Nephron progenitor cell (in vitro differentiated cells): ENCODE measurements around the gene ETHE1.

ENCODE experiments used
- DNase-seq: peaks from one replicate; pipeline ENCODE4 v3.0.0; 2021
- H3K27ac Mint-ChIP-seq: 2 replicates; pipeline ENCODE4 v1.8.0; 2021; ENCODE audit warnings: mild to moderate bottlenecking, moderate library complexity, mixed read lengths
- H3K27me3 Mint-ChIP-seq: 2 replicates; pipeline ENCODE4 v1.8.0; 2021; ENCODE audit warnings: mild to moderate bottlenecking, low read depth, mixed read lengths; ENCODE audit not compliant: poor library complexity
- H3K36me3 Mint-ChIP-seq: 2 replicates; pipeline ENCODE4 v1.8.0; 2021; ENCODE audit warnings: low read depth, mixed read lengths
- H3K4me1 Mint-ChIP-seq: 2 replicates; pipeline ENCODE4 v1.8.0; 2021; ENCODE audit warnings: mixed read lengths
- H3K4me3 Mint-ChIP-seq: 2 replicates; pipeline ENCODE4 v1.8.0; 2021; ENCODE audit warnings: mild to moderate bottlenecking, moderate library complexity, mixed read lengths
- H3K9me3 Mint-ChIP-seq: 2 replicates; pipeline ENCODE4 v1.8.0; 2021; ENCODE audit warnings: mild to moderate bottlenecking, moderate library complexity, mixed read lengths
- TF ChIP-seq, protein P1 (sequence below): fragments of 200-600 bp; sonication (generic); IDR thresholded peaks from 2 replicates; pipeline ENCODE4 v1.5.0; 2021; ENCODE audit warnings: antibody characterized with exemption

ETHE1 gene

GRCh38 chr19:43538922-43539321 is 11.9 kb upstream of the ETHE1 start:
- DNase-seq, result no peak
- Mint-ChIP-seq H3K4me1 (peaks cover 18% of the 10 kb centered on the region), H3K4me3 (no peak overlapping the region), H3K36me3 (peaks cover 75% of the 10 kb centered on the region), H3K27me3 (peaks cover 2% of the 10 kb centered on the region), H3K9me3 (peaks cover 27% of the 10 kb centered on the region), H3K27ac (no peak overlapping the region)
- TF ChIP-seq, protein P1, sequence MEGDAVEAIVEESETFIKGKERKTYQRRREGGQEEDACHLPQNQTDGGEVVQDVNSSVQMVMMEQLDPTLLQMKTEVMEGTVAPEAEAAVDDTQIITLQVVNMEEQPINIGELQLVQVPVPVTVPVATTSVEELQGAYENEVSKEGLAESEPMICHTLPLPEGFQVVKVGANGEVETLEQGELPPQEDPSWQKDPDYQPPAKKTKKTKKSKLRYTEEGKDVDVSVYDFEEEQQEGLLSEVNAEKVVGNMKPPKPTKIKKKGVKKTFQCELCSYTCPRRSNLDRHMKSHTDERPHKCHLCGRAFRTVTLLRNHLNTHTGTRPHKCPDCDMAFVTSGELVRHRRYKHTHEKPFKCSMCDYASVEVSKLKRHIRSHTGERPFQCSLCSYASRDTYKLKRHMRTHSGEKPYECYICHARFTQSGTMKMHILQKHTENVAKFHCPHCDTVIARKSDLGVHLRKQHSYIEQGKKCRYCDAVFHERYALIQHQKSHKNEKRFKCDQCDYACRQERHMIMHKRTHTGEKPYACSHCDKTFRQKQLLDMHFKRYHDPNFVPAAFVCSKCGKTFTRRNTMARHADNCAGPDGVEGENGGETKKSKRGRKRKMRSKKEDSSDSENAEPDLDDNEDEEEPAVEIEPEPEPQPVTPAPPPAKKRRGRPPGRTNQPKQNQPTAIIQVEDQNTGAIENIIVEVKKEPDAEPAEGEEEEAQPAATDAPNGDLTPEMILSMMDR, result no peak

GRCh38 chr19:43534816-43535761 is 8.1 kb upstream of the ETHE1 start:
- DNase-seq, result peak; percentile 73
- Mint-ChIP-seq H3K36me3 (peaks cover 43% of the 10 kb centered on the region), H3K4me3 (peak overlapping the region; percentile 43), H3K9me3 (peaks cover 19% of the 10 kb centered on the region), H3K27ac (no peak overlapping the region), H3K27me3 (peaks cover 2% of the 10 kb centered on the region), H3K4me1 (peaks cover 33% of the 10 kb centered on the region)
- TF ChIP-seq, protein P1, result peak; percentile 46

- H3K27ac Mint-ChIP-seq, result no peak overlapping the region
- DNase-seq, result no peak
- H3K27me3 Mint-ChIP-seq, result peaks cover 2% of the 10 kb centered on the region
- peaks cover 36% of the 10 kb centered on the region for H3K36me3 Mint-ChIP-seq
- H3K9me3 Mint-ChIP-seq, result peaks cover 12% of the 10 kb centered on the region
- H3K4me3 Mint-ChIP-seq, result peak overlapping the region; percentile 86
- TF ChIP-seq, protein P1, result no peak
- H3K4me1 Mint-ChIP-seq, result peaks cover 33% of the 10 kb centered on the region
Measured at GRCh38 chr19:43534305-43534815, 7.4 kb upstream of the ETHE1 start.

DNA sequence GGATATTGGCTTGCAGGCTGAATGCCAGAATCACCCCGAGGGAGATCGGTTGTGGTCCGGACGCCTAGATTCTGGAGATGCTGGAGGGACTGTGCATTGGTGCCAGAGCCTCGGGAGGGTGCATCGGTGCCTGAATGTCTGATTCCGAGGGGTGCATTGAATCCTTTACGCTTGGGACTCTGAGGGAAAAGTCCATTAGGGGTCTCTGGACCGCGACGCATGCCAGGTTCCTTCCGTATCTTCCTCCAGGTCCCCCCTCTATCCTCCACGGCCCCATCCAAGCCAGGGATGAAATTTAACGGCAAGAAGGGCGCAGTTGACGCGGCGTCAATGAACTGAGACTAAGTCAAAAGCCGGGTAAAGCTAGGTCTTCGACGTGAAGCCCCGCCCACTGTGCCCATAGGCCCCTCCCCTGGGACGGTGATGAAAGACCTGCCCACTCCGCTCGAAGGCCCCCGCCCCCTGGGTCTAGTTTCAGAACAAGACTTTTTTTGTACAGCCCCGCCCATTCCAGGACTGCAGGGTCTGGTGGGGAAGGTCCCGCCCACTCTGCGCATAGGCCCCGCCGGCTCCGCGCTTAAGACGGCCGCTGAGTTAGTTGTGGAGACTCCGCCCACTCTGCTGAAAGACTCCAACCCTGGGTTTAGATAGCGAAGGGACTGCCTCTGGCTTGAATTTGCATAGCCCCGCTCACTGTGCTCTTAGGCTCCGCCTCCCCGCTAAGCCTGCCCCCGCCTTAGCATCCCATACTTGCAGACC is 6.7 kb upstream of the ETHE1 start:
- H3K27ac Mint-ChIP-seq, result peak overlapping the region; percentile 98
- peaks cover 2% of the 10 kb centered on the region for H3K27me3 Mint-ChIP-seq
- TF ChIP-seq, protein P1, result no peak
- H3K4me1 Mint-ChIP-seq, result peaks cover 33% of the 10 kb centered on the region
- H3K4me3 Mint-ChIP-seq, result peak overlapping the region; percentile 86
- peaks cover 30% of the 10 kb centered on the region for H3K36me3 Mint-ChIP-seq
- peaks cover 5% of the 10 kb centered on the region for H3K9me3 Mint-ChIP-seq
- DNase-seq, result peak; percentile 100

DNA sequence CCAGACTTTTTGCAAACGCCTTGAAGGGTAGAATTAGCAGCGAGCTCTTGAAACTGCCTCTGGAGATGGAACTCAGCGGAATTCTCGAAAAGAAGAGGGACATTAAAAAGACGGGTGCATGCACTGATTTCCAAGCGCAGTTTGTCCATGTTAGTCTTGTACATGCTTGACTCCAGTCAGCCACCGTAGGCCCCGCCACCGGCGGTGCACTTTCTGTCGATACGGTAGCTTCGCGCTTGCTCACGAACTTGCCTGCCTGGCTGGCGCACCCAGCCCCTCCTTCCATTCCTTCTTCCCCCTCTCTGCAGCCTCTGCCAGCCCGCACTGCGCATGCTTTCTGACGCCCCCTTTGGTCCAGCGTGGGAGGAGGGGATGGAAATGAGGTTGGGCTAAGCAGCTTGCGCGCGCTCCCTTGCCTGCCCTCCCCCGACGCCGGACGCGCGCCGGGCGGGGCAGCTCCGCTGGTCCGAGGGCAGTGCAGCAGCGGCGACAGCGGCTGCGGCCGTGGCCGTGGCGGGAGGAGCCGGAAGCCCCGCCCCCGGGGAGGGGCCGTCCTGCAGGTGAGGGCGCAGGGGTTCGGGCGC is 6.1 kb upstream of the ETHE1 start, which contains the start of gene ZNF575:
Gene ZNF575, plus strand, starts transcription at position 227 of the 584 bp plus-strand sequence. CDS start 1,235 bp downstream, outside the sequence.
- peak within 1 kb of the TSS; percentile 86 for H3K4me3 Mint-ChIP-seq
- no peaks in the 10 kb centered on the region for H3K9me3 Mint-ChIP-seq
- H3K27me3 Mint-ChIP-seq, result peaks cover 2% of the 10 kb centered on the region
- H3K36me3 Mint-ChIP-seq, result peaks cover 23% of the 10 kb centered on the region
- TF ChIP-seq, protein P1, result no peak
- DNase-seq, result peak; percentile 91
- H3K27ac Mint-ChIP-seq, result peak within 1 kb of the TSS; percentile 98
- peaks cover 37% of the 10 kb centered on the region for H3K4me1 Mint-ChIP-seq
